Activated gamma-delta T cell treated with anti-CD3 and anti-CD28 coated beads, Interleukin-2, amount 50 U/mL, for 16 hours (primary cell): ENCODE data around the gene TXNDC9.
"Not testable (repeated sequence)": the region's sequence is repeated elsewhere in the genome, so short reads cannot be mapped to it uniquely, and the experiment has no call there.

Experiments used
- DNase-seq: peaks from one replicate; pipeline ENCODE4 v3.0.0-alpha.2; 2020; ENCODE audit warnings: low read depth

Gene TXNDC9, protein sequence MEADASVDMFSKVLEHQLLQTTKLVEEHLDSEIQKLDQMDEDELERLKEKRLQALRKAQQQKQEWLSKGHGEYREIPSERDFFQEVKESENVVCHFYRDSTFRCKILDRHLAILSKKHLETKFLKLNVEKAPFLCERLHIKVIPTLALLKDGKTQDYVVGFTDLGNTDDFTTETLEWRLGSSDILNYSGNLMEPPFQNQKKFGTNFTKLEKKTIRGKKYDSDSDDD

DNA sequence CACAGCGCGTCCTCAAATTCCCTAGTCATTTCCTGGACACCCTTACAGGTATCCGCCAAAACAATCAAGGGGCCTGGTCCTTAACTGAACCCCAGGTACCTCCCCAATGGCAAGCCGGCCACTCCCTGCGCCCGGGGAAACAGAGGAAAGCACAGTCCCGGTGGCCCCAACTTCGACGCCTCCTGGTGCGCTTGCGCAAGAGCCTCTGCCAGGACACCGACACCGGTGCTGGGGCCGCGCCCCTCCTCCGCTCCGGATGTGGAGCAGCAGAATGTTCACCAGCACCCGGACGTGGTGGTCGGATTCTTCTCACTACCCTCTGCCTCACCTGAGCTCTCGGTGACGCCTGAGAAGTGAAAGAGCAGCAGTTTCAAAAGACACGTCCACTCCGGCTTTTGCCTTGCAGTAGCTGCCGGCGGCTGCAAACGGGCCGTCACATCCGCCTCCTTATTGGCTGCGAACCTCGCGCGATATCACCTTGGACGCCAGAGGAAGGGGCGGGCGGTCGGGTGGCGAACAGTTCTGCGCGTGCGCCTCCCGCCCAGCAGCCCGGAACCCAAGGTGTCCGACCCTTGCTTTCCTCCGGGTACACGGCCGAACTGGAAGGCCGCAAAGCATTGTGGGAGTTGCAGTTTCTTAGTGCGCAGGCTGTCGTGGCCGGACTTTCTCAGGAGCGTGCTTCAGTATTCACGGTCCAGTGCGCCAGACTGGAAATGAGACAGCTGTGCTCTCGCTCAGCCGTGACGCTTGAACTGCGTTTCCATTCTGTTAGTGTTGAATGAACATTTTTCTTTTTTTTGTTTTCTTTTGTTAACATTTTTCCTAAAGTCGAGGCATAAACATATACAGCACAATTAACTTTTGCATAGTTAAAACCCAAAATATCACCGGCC is at the start of gene TXNDC9:
TSS of gene TXNDC9 (minus strand) at position 423 of the 893 bp plus-strand sequence. CDS start 3,123 bp downstream, outside the sequence.
- DNase-seq: peak; percentile 95

DNA sequence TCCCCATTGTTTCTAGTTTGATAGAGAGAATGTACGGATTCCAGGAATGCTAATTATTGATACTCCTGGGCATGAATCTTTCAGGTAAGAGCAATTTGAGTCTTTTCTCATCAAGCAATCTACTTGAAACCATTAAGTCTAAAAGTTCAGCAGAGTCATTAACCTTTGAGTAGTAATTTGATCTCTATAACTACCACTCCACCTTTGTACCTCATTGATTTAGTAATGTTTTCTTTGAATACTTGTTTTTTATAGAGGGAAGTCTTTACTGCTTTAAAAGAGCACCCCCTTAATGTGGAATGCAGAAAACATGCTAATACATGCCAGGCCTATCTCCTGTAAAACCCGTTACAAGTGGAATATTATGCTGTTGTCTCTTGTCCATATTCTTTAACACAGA is 46.0 kb upstream of the TXNDC9 start:
- no peak for DNase-seq

DNA sequence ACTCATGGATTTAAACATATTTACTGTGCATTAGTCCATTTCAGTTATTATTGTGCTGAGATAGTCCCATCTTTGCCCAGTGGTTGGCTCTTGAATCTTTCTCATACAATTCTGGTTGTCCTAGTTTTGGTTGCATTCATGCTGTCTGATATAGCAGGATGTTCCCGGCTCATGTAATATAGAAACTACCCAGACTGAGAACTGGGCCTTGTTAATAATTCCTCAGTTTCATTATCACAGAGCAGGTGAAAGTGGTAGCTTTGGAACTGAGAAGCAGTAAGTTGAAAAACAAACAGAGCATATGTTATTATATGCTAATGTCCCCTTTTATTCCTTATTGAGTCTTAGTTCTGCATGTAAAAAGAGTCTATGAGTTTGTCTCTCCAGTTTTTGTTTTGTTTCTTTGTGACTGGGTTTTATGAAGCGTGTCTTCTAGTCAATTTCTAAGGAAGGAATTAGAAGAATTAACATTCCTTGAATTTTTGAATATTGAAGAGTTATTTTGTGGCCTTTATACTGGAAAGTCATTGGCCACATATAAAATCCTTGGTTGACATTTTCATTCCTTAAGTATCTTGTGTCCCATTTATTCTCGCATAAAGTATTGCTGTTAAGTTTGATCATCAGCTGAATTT is 44.4 kb upstream of the TXNDC9 start:
- no peak for DNase-seq

DNA sequence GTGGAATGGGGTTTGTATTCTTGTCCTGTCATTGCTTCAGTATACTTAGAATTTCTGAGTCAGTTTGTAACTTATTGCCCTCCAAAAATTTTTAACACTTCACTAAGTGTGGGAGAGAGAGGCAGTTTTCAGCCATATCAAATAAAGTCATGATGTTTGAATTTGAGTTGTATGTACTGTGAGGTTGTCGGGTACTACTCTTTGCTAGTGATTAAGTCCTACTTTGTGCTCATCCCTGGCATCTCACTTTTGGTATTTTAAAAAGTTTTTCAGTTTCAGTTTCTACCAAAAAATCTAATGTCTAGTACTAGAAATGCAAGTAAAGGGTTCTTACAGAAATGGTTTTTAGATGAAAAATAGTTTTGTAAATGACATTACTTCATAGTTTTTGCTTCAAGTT is 41.7 kb upstream of the TXNDC9 start:
- DNase-seq: no peak

DNA sequence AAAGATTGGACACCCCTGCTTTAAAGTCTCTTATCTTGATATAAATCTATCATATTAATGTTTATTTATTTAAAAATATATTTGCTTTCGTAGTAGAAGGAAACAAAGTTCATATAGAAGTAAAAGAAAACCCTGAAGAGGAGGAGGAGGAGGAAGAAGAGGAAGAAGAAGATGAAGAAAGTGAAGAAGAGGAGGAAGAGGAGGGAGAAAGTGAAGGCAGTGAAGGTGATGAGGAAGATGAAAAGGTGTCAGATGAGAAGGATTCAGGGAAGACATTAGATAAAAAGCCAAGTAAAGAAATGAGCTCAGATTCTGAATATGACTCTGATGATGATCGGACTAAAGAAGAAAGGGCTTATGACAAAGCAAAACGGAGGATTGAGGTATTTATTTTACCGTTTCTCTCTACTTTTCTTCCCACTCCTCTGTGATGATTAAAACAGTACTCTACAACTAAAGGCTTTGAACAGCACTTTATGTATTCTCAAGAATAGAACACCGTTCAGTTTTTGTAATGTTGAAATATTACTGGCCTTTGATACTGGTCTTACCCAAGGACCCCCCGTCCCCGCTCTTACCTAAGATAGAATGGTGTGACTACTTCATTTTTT is 40.2 kb upstream of the TXNDC9 start:
- DNase-seq: no peak

DNA sequence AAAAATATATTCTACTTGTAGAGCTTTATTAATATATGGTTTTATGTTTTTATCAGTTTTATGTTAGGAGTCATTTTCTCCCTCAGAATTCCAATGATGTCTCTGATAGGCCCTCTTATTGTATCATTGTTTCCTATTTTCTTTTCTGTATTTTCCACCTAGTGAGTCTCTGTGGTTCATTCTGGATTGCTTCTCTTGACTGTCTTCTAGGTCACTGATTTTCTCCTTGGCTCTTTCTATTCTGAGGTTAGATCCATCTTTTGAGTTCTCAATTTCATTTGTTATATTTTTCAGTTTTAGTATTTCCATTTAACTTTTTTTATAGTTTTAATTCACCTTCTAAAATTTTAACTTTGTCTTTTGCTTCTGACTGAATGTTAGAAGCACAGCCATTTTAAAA is 38.6 kb upstream of the TXNDC9 start:
- DNase-seq: no peak

DNA sequence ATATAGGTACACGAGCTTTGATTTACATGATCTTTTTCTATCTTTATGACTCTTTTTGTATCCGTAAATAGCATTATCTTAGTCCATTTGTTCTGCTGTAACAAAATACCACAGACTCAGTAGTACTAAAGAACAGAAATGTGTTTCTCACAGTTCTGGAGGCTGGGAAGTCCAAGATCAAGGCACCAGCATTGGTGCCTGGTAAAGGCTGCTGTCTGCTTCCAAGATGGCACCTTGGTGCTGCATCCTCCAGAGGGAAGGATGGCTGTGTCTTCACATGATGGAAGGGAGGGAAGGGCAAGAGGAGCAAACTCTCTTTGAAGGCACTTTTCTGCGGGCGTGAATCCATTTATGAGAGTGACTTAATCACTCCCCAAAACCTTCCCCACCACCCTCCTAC is 37.0 kb upstream of the TXNDC9 start:
- no peak for DNase-seq

DNA sequence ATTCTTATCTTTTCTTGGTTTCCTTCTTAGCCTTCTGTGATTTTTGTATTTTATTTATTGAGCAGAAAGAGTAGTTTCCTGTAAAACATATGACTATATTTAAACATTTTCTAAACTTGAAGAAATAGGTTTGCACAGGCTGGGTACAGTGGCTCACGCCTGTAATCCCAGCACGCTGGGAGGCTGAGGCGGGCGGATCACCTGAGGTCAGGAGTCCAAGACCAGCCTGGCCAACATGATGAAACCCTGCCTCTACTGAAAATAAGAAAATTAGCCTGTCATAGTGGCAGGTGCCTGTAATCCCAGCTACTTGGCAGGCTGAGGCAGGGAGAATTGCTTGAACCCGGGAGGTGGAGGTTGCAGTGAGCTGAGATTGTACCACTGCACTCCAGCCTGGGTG is 32.7 kb upstream of the TXNDC9 start:
- DNase-seq: not testable (repeated sequence)

DNA sequence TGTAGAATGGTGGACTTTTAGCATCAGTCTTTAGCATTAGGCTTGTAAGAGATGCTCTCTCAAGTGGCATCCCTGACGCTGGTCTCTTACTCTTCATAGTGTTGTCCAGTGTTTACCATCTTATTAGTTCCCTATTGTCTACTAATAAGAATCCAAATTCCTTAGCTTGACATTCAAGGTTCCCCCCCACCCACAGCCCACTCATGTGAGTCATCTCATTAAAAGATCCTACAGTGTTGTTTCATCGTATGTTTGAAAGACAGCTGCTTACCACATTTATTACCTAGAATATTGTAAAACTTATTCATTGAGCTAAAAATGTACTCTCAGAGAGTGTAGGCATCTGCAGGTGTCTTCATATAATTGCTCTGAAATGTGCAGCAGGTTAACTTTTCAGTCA is 29.5 kb upstream of the TXNDC9 start:
- DNase-seq: no peak

DNA sequence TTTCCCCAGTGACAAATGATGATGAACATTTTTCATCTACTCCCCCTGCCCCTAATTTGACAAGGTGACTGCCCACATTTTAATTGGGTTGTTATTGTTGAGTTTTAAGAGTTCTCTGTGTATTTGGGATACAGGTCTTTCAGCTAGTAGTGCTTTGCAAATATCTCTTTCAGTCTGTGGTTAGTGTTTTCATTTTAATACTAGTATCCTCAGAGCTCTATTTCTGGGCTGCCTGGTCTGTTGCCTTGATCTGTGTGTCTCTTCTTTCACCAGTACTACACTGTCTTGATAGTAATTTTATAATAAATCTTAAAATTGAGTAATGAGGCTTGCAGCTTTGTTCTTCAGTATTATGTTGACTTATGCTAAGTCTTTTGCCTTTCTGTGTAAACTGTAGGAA is 20.7 kb upstream of the TXNDC9 start:
- no peak for DNase-seq

DNA sequence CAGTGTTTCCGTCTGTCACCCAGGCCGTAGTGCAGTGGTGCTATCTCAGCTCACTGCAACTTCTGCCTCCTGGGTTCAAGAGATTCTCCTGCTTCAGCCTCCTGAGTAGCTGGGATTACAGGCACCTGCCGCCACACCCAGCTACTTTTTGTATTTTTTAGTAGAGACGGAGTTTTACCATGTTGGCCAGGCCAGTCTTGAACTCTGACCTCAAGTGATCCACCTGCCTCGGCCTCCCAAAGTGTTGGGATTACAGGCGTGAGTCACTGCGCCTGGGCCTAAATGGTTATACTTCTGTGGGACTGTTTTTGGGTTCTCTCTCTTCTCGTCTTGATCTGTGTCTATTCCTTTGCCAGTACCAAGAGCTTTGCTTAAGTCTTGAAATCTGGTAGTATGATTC is 18.7 kb upstream of the TXNDC9 start:
- DNase-seq: not testable (repeated sequence)

DNA sequence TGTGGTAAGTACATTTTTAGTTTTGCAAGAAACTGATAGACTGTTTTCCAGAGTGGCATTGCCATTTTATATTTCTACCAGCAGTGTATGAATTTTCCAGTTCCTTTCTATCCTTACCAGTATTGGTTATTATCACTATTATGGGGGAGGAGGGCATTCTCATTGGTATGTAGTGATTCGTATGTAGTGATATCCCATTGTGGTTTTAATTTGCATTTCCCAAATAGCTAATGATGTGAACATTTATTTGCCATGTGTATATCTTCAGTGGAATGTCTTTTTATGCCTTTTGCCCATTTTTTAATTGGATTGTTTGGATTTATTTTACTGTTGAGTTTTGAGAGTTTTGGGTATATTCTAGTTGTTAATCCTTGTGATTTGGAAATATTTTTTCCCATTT is 17.9 kb upstream of the TXNDC9 start:
- no peak for DNase-seq

DNA sequence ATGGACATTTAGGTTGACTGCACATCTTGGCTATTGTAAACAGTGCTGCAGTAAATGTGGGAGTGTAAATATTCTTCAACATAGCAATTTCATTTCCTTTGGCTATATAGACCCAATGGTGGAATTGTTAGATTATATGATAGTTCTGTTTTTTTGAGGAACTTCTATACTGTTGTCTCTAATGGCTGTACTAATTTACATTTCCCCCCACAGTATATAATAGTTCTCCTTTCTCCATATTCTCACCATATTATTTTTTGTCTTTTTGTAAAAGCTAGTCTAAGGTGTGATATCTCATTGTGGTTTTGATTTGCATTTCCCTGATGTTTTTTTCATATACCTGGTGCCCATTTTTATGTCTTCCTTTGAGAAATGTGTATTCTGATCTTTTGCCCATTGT is 14.1 kb upstream of the TXNDC9 start:
- DNase-seq: no peak

DNA sequence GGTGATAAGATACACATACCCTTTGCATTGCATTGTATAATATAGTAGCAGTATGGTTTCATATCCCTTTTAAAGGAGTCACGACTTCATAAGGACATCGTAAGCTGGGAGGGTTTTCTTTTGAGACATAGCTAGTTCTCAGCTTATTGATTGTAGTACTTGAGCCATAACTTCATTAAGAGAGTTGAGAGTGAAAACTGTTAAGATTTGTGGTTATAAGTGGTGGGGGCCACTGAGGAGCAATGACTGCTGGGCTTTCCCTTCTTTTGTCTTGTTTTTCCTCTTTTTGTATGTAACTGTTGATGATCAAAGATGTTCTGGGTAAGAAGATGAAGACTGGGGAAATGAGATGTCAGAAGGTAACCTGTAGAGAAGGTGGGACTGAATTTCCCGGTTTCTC is 12.0 kb upstream of the TXNDC9 start:
- no peak for DNase-seq

DNA sequence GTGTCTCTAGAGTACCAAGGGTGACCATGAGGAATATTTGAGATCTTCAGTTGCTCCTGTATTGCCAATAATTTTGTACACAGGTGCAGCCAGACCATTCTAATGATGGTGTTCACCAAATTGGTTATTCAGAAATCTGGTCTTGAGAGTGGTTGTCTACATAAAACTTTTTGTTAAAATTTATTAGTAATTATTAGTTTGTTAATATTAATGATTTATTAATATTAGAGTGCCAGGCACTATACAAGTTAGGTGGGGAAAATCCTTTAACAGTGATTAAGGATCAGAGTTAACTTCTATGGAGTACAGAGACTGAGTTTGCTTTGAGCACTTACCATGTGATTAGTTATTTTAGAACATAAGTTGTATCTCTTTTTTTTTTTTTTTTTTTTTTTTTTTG is 10.1 kb upstream of the TXNDC9 start:
- DNase-seq: no peak

DNA sequence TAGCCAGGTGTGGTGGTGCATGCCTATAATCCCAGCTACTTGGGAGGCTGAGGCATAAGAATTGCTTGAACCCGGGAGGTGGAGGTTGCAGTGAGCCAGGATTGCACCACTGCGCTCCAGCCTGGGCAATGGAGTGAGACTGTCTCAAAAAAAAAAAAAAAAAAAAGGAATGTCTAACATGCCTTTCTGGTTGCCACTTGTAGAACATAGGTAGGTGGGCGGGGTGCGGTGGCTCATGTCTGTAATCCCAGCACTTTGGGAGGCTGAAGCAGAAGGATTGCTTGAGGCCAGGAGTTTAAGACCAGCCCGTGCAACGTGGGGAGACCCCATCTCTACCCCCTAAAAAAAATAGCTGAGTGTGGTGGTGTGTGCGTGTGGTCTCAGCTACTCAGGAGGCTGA is 9.3 kb upstream of the TXNDC9 start:
- DNase-seq: not testable (repeated sequence)

DNA sequence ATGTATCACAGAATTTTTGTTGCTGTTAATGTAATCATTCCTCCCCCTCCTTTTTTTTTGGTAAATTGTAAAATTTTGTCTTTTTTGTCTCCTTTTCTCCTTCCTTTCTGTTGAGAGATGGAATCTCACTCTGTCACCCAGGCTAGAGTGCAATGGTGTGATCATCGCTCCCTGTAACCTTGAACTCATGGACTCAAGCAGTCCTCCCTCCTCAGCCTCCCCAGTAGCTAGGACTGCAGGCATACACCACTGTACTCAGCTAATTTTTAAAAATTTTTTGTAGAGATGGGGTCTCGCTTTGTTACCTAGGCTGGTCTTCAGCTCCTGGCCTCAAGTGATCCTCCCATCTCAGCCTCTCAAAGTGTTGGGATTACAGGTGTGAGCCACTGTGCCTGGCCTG is 6.4 kb upstream of the TXNDC9 start:
- DNase-seq: no peak

DNA sequence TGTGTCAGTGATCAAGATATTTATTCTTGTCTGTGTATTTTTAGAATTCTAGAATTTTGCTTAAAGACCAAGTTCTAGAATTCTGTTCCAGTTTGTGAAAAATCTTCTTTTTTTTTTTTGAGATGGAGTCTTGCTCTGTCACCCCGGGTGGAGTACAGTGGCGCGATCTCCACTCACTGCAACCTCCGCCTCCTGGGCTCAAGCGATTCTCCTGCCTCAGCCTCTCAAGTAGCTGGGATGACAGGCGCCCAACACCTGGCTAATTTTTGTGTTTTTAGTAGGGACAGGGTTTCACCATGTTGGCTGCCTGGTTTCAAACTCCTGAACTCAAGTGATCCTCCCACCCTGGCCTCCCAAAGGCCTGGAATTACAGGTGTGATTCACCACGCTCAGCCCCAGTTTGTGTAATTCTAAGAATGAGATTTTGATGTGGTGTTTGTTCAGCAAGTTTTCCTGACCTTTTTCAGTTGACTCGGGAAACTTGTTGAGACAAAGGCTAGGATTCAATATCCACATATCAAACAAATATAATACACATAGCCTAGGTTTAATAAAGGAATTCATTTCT is 4.6 kb upstream of the TXNDC9 start:
- no peak for DNase-seq

DNA sequence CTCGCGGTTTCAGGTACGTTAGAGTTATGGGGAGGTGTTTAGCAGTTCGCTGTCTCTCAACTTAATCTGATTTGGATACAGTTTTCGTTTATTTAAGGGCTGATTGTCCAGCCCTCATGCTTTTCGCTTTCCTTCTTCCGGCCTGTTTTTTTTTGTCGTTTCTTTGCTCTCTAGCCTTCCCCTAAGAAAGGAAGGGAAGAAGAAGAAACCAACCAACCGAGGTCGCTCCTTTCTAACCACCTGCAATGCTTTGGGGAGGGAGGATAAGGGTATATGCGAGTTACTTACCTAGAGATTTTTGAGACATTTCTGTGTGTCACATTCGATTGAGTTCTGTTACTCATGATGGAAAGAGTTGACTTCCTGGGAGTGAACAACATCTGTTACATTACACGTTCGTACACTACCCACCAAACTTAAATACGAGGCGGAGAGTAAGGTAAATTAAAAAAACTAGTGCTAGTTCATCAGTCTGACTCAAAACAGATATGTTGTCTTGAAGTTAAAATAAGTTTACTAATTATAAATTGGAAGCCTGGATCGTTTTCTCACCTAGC is 2.0 kb upstream of the TXNDC9 start:
- DNase-seq: no peak

DNA sequence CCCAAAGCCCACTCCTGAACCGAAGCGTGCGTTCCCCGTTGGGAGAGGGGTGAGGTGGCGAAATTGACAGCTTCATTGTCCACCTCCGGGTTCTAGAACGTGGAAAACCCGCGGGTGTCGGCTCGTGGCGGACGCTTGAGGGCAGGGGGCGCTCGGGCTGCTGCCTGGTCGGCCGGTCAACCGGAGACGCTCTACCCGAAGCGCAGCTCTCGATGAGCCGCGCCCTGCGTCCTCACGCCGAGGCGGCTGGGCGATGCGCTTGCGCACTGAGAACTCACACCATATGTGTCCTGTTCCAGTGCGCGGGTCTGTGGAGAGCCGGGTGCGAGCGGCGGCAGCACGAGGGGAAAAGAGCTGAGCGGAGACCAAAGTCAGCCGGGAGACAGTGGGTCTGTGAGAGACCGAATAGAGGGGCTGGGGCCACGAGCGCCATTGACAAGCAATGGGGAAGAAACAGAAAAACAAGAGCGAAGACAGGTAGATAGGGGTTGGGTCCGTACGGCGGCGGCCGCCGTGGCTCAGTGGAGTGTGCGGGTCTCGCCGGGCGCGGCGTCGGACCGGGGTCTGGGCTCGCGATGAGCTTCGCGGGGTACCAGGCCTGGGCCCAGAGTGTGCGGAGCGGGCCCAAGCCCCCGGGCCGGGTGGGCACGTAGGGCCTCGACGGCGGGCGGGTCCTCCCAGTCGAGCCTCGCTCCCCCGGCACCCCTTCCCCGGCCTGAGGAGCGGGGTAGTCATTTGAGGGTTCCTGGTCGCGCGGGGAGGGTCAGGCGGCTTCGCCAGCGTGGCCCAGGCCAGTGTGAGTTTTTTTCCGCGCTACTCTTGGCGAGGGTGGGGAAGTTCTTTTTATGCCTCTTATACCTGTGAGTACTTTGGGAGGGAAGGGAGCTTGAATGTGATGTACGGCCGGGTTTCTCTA is 1.2 kb upstream of the TXNDC9 start, which contains the start of gene EIF5B:
TSS of gene EIF5B (plus strand) at position 277 of the 916 bp plus-strand sequence. CDS start at position 443, 166 bp downstream.
- DNase-seq: peak; percentile 88

DNA sequence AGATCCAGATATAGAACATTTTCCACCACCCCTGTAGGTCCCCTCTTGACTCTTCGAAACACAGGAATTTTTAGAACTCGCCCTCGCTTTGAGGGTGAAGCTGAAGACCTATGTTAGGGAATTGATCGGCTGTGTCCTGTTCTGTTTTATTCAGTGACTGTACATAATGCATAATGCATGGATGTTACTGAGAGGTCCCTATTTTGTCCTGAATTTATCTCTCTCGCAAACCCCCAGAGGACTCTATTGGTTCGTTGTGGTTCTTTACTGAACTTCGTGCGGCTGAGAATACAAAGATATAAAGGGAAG is 625 bp upstream of the TXNDC9 start:
- no peak for DNase-seq
